ENCODE results near the gene TSGA10IP.

DNA sequence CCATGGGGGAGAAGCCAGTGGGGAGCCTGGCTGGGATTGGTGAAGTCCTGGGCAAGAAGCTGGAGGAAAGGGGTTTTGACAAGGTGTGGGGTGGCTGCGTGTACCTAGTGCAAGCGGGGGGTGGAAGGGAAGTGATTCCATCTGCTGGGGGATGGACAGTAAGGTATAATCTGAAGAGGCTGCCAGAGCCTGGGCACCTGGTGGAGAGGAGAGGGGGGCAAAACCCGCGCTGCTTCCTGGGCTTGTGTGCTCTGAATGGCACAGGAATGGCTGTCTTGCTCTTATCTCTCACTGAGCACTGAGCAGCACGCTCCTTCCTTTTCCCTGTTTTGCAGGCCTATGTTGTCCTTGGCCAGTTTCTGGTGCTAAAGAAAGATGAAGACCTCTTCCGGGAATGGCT is 58.0 kb downstream of the TSGA10IP start:
- TF ChIP-seq, protein P1, sequence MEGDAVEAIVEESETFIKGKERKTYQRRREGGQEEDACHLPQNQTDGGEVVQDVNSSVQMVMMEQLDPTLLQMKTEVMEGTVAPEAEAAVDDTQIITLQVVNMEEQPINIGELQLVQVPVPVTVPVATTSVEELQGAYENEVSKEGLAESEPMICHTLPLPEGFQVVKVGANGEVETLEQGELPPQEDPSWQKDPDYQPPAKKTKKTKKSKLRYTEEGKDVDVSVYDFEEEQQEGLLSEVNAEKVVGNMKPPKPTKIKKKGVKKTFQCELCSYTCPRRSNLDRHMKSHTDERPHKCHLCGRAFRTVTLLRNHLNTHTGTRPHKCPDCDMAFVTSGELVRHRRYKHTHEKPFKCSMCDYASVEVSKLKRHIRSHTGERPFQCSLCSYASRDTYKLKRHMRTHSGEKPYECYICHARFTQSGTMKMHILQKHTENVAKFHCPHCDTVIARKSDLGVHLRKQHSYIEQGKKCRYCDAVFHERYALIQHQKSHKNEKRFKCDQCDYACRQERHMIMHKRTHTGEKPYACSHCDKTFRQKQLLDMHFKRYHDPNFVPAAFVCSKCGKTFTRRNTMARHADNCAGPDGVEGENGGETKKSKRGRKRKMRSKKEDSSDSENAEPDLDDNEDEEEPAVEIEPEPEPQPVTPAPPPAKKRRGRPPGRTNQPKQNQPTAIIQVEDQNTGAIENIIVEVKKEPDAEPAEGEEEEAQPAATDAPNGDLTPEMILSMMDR (IDR thresholded peaks at IDR 0.05), result no peak
- TF ChIP-seq SIN3A (IDR thresholded peaks at IDR 0.05; ENCODE audit: borderline replicate concordance, insufficient read depth, low read depth, low read length), result no peak
- TF ChIP-seq POLR2AphosphoS5 (IDR thresholded peaks at IDR 0.05; ENCODE audit: low read depth, low read length), result no peak
